Stimulated activated CD8-positive, alpha-beta memory T cell treated with anti-CD3 and anti-CD28 coated beads, Interleukin-12 subunit alpha, Interleukin-12 subunit beta, amount 100 ng/mL, for 24 hours (primary cell): ENCODE data around the gene TRPM8.
"Not testable (repeated sequence)": the region's sequence is repeated elsewhere in the genome, so short reads cannot be mapped to it uniquely, and the experiment has no call there.

Experiments
- DNase-seq: peaks from one replicate; pipeline ENCODE4 v3.0.0-alpha.2; 2020; ENCODE audit errors: extremely low read depth

Gene TRPM8

GRCh38 chr2:233917116-233917515 is at the start of gene TRPM8:
TRPM8 (plus strand) TSS chr2:233917373; CDS start chr2:233926538, 9,165 bp downstream.
- DNase-seq, result no peak

DNA sequence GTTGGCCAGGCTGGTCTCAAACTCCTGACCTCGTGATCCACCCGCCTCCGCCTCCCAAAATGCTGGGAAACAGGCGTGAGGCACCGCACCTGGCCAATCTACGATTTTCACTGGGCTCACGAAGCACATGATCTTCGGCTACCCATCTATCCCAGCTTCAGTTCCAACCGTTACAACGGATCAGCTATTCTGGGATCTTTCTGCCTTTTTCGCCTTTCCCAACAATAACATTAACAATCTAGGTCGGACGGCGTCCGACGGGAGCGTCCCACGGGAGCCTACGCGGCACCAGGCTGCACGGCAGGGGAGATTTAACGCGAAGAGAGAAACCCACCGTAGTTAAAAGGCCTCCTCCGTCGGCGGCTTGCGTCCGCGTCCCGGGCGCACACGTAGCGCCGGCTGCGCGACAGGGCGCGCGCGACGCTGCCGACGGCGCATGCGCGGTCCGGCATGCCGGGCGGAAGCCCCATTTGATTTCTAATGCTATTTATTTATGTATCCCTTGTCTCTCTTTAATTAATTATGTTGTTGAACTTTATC is 49.1 kb upstream of the TRPM8 start, which contains the start of gene MSL3B:
Gene MSL3B (minus strand): TSS at position 394 of the 540 bp plus-strand sequence.
- no peak for DNase-seq

GRCh38 chr2:233871432-233871831 is 45.7 kb upstream of the TRPM8 start:
- no peak for DNase-seq

DNA sequence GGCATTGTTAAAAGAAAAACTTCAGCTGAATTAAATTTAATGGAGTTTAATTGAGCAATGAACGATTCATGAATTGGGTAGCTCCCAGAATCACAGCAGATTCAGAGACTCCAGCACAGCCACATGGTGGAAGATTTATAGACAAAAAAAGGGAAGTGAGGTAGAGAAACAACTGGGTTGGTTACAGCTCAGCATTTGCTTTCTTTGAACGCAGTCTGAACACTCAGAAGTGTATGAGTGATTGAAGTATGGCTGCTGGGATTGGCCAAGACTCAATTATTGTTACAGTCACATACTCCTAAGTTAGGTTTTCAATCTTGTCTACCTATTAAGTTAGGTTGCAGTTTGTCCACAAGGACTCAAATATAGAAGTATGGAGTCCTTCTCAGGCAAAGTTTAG is 45.0 kb upstream of the TRPM8 start:
- not testable (repeated sequence) for DNase-seq

DNA sequence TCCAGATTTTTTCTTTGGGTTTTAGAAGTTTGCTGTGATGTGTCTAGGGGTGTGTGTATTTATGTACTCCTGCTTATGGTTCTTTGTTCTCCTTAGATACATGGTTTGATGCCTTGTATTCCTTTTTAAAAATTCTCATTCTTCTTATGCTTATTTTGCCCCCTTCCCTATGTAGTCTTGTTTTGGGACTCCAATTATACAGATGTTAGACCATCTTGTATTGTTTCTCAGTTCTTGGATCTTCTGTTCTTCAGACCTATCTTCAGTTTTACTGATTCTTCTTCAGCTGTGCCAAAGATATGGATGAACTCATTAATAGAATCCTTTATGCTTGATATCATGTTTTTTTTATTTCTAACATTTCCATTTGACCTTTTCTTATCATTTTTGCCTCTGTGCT is 34.8 kb upstream of the TRPM8 start:
- no peak for DNase-seq

DNA sequence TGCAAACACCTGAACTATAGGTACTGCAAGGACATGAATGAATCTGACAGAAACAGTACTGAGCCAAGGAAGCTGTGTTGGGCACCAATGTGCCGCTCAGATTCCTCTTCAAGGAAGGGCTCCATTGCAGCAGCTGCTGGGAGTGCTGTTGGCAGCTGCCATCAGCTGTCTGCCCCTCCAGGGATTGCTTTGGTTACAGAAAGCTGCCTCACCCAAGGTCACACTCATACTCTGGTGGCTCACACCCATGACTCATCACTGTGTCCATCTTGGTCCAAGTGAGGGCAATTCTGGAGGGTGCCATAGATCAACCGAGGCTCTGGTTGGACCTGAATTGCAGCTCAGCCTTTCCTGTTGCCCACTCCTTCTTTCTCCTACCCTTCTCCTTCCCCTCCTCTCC is 24.4 kb upstream of the TRPM8 start:
- no peak for DNase-seq

GRCh38 chr2:233896253-233896652 is 20.9 kb upstream of the TRPM8 start:
- DNase-seq, result not testable (repeated sequence)

DNA sequence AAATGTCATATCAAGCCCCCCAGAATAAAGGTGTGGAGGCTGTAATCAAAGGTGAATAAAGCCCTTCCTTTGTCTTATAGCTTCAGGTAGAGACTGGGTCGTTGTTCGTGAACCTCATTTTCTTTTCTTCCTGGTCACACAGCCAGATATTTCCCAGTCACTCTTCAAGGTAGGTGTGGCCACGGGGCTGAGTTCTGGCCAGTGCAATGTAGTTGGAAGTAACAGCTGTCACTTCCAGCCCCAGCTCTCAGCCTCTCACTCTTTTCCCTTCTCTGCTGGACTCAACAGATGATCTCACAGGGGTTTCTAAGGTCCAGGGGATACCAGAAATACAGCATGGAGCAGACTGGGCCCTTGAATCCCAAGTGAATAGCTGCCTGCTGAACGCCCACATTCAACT is 15.8 kb upstream of the TRPM8 start:
- DNase-seq, result no peak

- no peak for DNase-seq
These were observed 15.3 kb upstream of the TRPM8 start for GRCh38 chr2:233901884-233902283.

DNA sequence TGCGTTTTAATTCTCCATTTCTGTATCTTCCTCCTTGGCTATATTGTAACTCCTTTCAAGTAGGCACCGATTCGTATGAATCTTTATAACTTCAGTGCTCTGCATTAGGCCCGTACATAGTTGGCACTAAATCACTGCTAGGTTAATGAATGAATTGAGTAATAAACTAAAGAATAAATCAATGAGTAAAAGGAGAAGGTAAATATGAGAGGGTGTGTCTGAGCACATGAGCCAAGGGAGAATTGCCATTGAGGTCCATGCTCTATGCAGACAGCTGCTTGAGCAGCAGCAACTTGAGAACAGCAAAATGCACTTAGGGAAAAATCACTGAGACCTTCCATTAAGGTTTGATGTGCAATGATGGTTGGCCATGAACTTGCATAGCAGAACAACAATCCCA is 11.2 kb upstream of the TRPM8 start:
- DNase-seq, result no peak

GRCh38 chr2:233907627-233908026 is 9.5 kb upstream of the TRPM8 start:
- no peak for DNase-seq

GRCh38 chr2:233912691-233913423 is 4.3 kb upstream of the TRPM8 start:
- no peak for DNase-seq

GRCh38 chr2:233915128-233915527 is 2.0 kb upstream of the TRPM8 start:
- no peak for DNase-seq

DNA sequence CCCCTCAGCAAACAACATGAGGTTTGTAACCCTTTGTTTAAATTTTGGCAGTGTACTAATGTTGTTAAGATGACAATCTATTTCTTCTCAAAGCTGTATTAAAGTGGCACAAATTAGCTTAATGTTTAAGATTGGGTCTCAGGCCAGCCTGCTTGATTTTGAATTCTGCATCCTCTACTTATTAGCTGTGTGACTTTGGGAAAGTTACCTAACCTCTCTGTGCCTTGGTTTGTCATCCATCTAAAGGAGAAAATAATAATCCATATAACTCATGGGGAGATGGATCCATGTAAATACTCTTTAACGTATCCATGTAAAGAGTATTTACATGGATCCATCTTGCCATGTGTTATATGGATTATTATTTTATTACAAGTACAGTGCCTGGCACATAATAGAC is 2.1 kb downstream of the TRPM8 start:
- no peak for DNase-seq

DNA sequence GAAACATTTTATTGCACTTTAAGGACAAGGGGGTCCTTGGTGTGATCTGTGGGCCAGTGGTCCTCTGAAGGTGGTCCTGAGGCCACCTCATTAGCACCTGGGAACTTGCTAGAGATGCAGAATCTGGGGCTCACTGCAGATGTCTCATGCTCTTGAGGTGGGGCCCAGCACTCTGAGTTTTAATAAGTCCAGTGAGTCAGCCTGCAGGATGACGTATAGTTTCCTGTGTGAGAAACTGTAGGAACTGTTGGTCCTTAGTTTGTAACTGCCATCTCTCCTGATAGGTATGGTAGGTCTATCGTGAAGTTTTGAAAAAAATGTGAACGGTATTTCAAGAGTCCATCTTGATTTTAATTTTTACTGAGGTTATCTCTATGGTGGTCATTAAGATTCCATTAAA is 2.8 kb downstream of the TRPM8 start:
- no peak for DNase-seq

GRCh38 chr2:233922471-233922870 is 5.3 kb downstream of the TRPM8 start:
- no peak for DNase-seq

DNA sequence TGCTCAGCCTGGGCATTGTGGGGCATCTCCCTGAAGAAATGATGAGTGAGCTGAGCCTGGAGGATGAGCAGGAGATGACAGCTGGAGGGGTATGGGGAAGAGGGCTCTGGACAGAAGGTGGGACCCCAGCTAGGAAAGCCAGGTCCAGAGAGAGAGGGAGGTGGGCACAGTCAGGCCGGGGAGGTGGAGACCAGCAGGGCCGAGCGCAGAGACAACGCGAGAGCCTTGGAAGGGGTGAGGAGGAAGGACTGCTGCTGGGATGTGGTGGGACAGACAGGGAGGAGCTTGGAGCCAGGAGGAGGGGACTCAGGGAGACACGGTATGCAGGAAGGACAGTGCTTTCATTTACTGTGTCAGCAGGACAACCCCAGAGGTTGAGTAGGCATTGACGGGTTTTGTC is 8.2 kb downstream of the TRPM8 start:
- DNase-seq, result no peak

DNA sequence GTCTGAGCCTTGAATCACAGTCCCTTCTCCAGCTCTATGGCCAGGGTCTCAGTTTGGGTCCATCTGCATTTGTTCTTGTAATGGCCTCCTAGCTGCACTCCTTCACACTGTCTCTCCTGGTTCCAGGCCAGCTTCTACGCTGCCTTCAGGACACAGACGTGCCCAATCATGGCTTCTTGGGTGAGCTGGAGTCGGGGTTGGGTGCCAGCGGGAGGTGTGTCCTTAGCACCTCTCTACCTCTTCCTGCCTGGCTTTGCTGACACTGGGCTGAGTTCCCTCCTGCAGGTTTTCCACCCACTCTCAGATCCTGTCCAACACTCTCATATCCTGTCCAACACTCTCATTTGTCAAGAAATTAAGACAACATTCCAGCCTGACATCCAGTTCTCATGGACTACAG is 9.6 kb downstream of the TRPM8 start:
- DNase-seq, result no peak

DNA sequence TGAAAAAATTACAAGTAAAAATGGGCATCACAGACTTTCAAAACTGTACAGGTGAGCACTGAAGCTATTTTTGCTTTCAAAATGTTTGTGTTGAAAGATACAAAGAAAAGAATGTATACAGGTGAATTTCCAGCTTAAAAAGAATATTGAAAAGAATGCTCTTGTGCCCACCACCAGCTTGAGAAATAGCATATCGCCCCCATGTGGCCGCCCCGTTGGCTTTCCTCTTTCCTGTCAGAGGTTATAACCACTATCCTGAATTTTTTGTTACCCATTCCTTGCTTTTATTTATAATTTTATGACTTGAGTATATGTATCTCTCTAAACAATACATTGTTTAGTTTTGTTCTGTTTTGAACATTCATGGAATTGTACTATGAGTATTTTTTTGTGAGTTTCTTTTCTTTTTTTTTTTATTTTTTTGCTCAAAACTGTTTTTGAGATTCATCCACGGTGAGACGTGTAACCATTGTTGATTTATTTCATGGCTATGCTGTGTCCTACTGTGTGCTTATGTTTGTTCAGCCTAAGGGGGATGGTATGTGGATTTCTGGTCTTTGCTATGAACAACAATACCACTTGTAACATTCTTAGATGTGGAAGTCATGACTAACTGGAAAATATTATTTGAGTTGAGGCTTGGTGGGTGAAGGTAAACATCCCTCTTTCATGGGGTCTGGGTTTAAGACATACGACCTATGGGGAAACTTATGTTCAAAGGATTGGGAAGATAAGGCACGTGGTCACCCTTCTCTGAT is 11.6 kb downstream of the TRPM8 start:
- DNase-seq, result no peak

DNA sequence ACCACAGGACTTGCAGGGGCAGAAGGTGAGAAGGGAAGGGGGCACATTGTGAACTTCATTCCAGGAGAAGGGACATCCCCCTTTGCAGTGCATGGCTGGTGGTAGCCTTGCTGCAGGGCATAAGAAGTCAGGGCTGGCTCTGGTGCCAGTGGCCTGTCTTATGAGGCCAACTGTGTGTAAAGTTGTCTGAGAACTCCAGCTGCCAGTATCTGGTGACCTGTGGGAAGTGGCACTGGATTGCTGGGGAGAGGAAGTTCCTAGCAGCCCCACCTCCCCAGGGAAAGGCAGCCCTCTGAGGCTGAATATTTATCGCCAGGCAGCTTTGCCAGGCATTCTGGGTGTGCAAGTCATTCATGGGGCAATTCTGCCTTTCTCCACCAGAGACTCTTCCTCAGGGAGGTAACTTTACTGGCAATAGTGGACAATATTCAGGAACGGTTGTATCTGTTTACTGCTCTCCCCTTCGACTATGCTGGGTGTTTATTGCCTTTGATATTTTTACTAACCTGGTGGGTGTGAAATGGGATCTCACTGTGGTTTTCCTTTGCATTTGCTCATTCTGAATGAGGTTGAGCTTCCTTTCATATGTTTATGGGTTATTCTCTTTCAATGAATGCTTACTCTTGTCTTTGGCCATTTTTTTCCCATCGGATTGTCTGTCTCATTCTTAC is 12.3 kb downstream of the TRPM8 start:
- no peak for DNase-seq

- DNase-seq, result no peak
These were observed 17.4 kb downstream of the TRPM8 start for GRCh38 chr2:233934524-233934923.

- DNase-seq, result no peak
These were observed 18.3 kb downstream of the TRPM8 start for GRCh38 chr2:233935426-233935825.
